GM12878 (cell line): Measurements from ENCODE around the gene MOG. TPM values are rescaled to one million over a fixed set of nuclear protein-coding genes. Genes with fewer than 3 reads are reported as not detected.
A peak's percentile ranks its signal among the peaks of the same experiment; 100 is the strongest.

Source experiments
- ATAC-seq: fragments of 200-7000 bp; cut with Tn5 transposase; 3 replicates; pipeline ENCODE4 v1.9.1; 2020; ENCODE audit warnings: mild to moderate bottlenecking, moderate library complexity
- BruUV-seq: library from RNA; stranded (reverse); fragments of 400-500 nt; replicated peaks from 2 replicates; lab custom pipeline; 2021; lab: Mats Ljungman, UMichigan
- CTCF ChIA-PET: fragments of 300-600 bp; sonication (Branson Sonifier 250); formaldehyde crosslinking; extraction: SDS; loops from one replicate; lab custom pipeline; 2021; ENCODE audit warnings: inconsistent platforms; lab: Yijun Ruan, JAX
- POLR2A ChIA-PET: fragments of 350-600 bp; formaldehyde crosslinking; extraction: SDS; loops from one replicate; lab custom pipeline; 2021; ENCODE audit warnings: inconsistent platforms; lab: Charles Lee
- RAD21 ChIA-PET: fragments of 300-600 bp; sonication (Branson Sonifier 250); formaldehyde crosslinking; loops from one replicate; lab custom pipeline; 2023; ENCODE audit warnings: antibody characterized with exemption; ENCODE audit not compliant: unreplicated experiment; lab: Charles Lee
- SMC1A ChIA-PET: fragments of 300-600 bp; sonication (Branson Sonifier 250); formaldehyde crosslinking; loops from one replicate; lab custom pipeline; 2023; ENCODE audit not compliant: unreplicated experiment, uncharacterized antibody; lab: Charles Lee
- DNase-seq: peaks from one replicate; pipeline ENCODE4 v3.0.0-alpha.2; 2011; ENCODE audit warnings: low read depth, low spot score
- FAIRE-seq: peaks from 3 replicates; lab custom pipeline; 2011; peaks lifted over from hg19 to GRCh38; lab: Jason Lieb, UNC
- H2AFZ ChIP-seq: 2 replicates; pipeline ENCODE4 v1.6.0; 2011; ENCODE audit warnings: low read depth, low read length, control low read depth; ENCODE audit not compliant: control insufficient read depth
- H3K27ac ChIP-seq: 2 replicates; pipeline ENCODE4 v1.5.1; 2011; ENCODE audit warnings: control low read depth; ENCODE audit not compliant: control insufficient read depth, insufficient read depth
- H3K27me3 ChIP-seq, 2 experiments: replicated peaks in 1 of 2; 2 replicates each; pipeline versions ENCODE4 v1.6.0 to v1.6.1; 2011; ENCODE audit warnings: low read length in 1 of 2; ENCODE audit not compliant: control insufficient read depth in 2 of 2, insufficient read depth in 2 of 2
- H3K36me3 ChIP-seq, 2 experiments: 2 replicates each; pipeline ENCODE4 v1.5.1; 2011; ENCODE audit warnings: low read length in 1 of 2; ENCODE audit not compliant: control insufficient read depth in 2 of 2, insufficient read depth in 2 of 2
- H3K4me1 ChIP-seq: 2 replicates; pipeline ENCODE4 v1.6.1; 2011; ENCODE audit warnings: mild to moderate bottlenecking, low read length, moderate library complexity, mixed read lengths; ENCODE audit not compliant: control insufficient read depth, insufficient read depth
- H3K4me2 ChIP-seq: 2 replicates; pipeline ENCODE4 v1.6.0; 2011; ENCODE audit warnings: control low read depth; ENCODE audit not compliant: control insufficient read depth, insufficient read depth
- H3K4me3 ChIP-seq: fragments of 200-600 bp; sonication (generic); 2 replicates; pipeline ENCODE4 v1.5.1; 2016
- H3K79me2 ChIP-seq: 2 replicates; pipeline ENCODE4 v1.6.0; 2011; ENCODE audit warnings: low read length; ENCODE audit not compliant: control insufficient read depth, insufficient read depth
- H3K9ac ChIP-seq: 2 replicates; pipeline ENCODE4 v1.8.0; 2011; ENCODE audit warnings: low read length, control low read depth, mixed read lengths; ENCODE audit not compliant: control insufficient read depth, insufficient read depth
- H3K9me3 ChIP-seq: replicated peaks from 3 replicates; pipeline ENCODE4 v1.5.1; 2011; ENCODE audit warnings: mild to moderate bottlenecking, low read length; ENCODE audit not compliant: control insufficient read depth, insufficient read depth
- H4K20me1 ChIP-seq: 2 replicates; pipeline ENCODE4 v1.6.0; 2011; ENCODE audit not compliant: control insufficient read depth, insufficient read depth
- ESRRA ChIP-seq: IDR thresholded peaks from 2 replicates; pipeline ENCODE4 v1.6.1; 2012; ENCODE audit warnings: mild to moderate bottlenecking, low read length, improper control_type of control experiment
- ZSCAN29 ChIP-seq: fragments of 450-650 bp; IDR thresholded peaks from 2 replicates; pipeline ENCODE4 v1.6.1; 2017; ENCODE audit warnings: mild to moderate bottlenecking, moderate library complexity
- WGBS: methylation state at CpG from one replicate; pipeline ENCODE4 v1.1.6; 2016; ENCODE audit warnings: low lambda C conversion rate; ENCODE audit not compliant: insufficient replicate concordance, insufficient coverage; ENCODE audit errors: missing lambda C conversion rate; 5-methylcytosine and 5-hydroxymethylcytosine counted together
- in situ Hi-C: fragments of 300-500 bp; cut with MboI; formaldehyde crosslinking; loops from 9 replicates; pipeline ENCODE4 v1.14.3; 2018; ENCODE audit warnings: mixed read lengths
- intact Hi-C: fragments of 100-400 bp; cut with micrococcal nuclease; formaldehyde crosslinking; loops from one replicate; pipeline ENCODE4 v1.14.2; 2022; ENCODE audit not compliant: unreplicated experiment
- polyA plus RNA-seq, 11 experiments: library from polyadenylated mRNA; depleted of rRNA in 4 of 11; unstranded in 6 of 11; stranded (reverse) in 5 of 11; fragments of >200 nt; fragmentation: Nextera tagmentation in 4 of 11; fragmentation: Illumina TruSeq in 1 of 11; extraction: Ambion mirVana in 4 of 11; extraction: Trizol in 1 of 11; gene quantifications; 1 replicate in 1 of 11; 2 replicates in 10 of 11; pipeline versions ENCODE4 v1.2.1 to v1.2.3, GENCODE V29; 2011 to 2016; ENCODE audit warnings: inconsistent platforms in 2 of 11, missing spikeins in 2 of 11, low read depth in 1 of 11
- small RNA-seq: library from RNA; depleted of rRNA; stranded (forward); fragments of <200 nt; gene quantifications from one replicate; pipeline ENCODE3, GENCODE V24; 2014
- total RNA-seq, 4 experiments: library from RNA; depleted of rRNA in 3 of 4; stranded (reverse); fragments of >200 nt in 3 of 4; fragmentation: Illumina TruSeq in 1 of 4; extraction: Trizol in 1 of 4; gene quantifications; 2 replicates each; pipeline versions ENCODE4 v1.2.1 to v1.2.3, GENCODE V29; 2013 to 2021
- TF ChIP-seq, protein P1 (sequence below), 3 experiments: IDR thresholded peaks in 2 of 3; conservative IDR thresholded peaks in 1 of 3; 2 replicates each; pipeline ENCODE4 v1.5.1; 2011; ENCODE audit warnings: low read depth in 3 of 3, low read length in 3 of 3, mild to moderate bottlenecking in 3 of 3, control low read depth in 2 of 3, moderate library complexity in 2 of 3, inconsistent platforms in 1 of 3, mixed read lengths in 1 of 3; ENCODE audit not compliant: control insufficient read depth in 2 of 3, insufficient read depth in 1 of 3; ENCODE audit errors: extremely low read depth in 1 of 3

MOG gene
- total and polyA plus RNA-seq, 10 of the 15 experiments (the other 5 are each of a cell fraction or from before 2014, with no cell fraction given), result not detected

DNA sequence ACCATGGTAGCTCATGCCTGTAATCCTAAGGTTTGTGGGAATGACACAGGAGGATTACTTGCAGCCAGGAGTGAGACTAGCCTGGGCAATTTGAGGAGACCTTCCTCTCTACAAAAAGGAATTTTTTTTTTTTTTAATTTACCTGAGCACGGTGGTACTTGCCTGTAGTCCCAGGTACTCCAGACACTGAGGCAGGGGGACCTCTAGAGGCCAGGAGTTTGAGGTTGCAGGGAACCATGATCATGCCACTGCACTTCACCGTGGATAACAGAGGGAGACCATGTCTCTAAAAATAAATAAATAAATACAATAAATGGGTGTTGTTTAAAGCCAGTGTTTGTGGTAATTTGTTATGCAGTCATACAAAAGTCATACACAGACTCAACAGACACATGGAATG, 64.0 kb downstream of the MOG start:
- TF ChIP-seq, protein P1, sequence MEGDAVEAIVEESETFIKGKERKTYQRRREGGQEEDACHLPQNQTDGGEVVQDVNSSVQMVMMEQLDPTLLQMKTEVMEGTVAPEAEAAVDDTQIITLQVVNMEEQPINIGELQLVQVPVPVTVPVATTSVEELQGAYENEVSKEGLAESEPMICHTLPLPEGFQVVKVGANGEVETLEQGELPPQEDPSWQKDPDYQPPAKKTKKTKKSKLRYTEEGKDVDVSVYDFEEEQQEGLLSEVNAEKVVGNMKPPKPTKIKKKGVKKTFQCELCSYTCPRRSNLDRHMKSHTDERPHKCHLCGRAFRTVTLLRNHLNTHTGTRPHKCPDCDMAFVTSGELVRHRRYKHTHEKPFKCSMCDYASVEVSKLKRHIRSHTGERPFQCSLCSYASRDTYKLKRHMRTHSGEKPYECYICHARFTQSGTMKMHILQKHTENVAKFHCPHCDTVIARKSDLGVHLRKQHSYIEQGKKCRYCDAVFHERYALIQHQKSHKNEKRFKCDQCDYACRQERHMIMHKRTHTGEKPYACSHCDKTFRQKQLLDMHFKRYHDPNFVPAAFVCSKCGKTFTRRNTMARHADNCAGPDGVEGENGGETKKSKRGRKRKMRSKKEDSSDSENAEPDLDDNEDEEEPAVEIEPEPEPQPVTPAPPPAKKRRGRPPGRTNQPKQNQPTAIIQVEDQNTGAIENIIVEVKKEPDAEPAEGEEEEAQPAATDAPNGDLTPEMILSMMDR (IDR thresholded peaks at IDR 0.05 in 2 of 3, conservative IDR thresholded peaks at IDR 0.05 in 1 of 3; ENCODE audit: control insufficient read depth in 2 of 3, extremely low read depth in 1 of 3, insufficient read depth in 1 of 3, low read depth in 3 of 3, low read length in 3 of 3), result peak in 2 of 3 experiments; percentile 28 to 36; a peak in 3 of 6 replicates
- TF ChIP-seq ESRRA (no peak), ZSCAN29 (no peak)
- TF ChIP-seq, all 136 proteins: peak for 1
- ChIA-PET CTCF (interaction anchor here (0.6 to 2.6 kb wide), 14 partner anchors 8 to 679 kb away, joined by 3 to 21 read pairs (median 4); no protein-coding TSS in a partner anchor), POLR2A (interaction anchor here (0.7 to 2.0 kb wide), 3 partner anchors 29 to 188 kb away, joined by 3 to 9 read pairs (median 4); no protein-coding TSS in a partner anchor), RAD21 (no interaction called here), SMC1A (interaction anchor here (1.2 to 1.8 kb wide), 3 partner anchors 12 to 71 kb away, joined by 3 to 9 read pairs (median 6); no protein-coding TSS in a partner anchor)
- WGBS, result 11% methylated on average over 2 of the region's 2 CpGs
- Histone ChIP-seq H2AFZ (no peak overlapping the region), H3K4me1 (peaks cover 12% of the 10 kb centered on the region), H4K20me1 (peaks cover 6% of the 10 kb centered on the region), H3K9me3 (no peaks in the 10 kb centered on the region), H3K4me2 (no peak overlapping the region), H3K9ac (no peak overlapping the region), H3K36me3 (peaks cover 5 to 13% of the 10 kb centered on the region in 2 experiments; a peak in 3 of 4 replicates), H3K27ac (no peak overlapping the region), H3K79me2 (peaks cover 34% of the 10 kb centered on the region), H3K4me3 (no peak overlapping the region), H3K27me3 (no peaks in the 10 kb centered on the region)
- intact Hi-C loops (loop anchor here (10.0 kb wide), 1 partner anchor 224 kb away; the partner anchor contains the start of gene HLA-A), in situ Hi-C loops (no loop called here)
- no TSS peak for BruUV-seq
- DNase-seq (no peak), FAIRE-seq (no peak), ATAC-seq (no peak)

Small RNA genes lying within 50 kb of the gene (small RNA-seq; reads per million reads assigned to genes)
- gene SUMO2P1, result 0.12 reads per million

Other genes starting within 250 kb of the MOG start
Only the 7 nearest of the 11 such genes appear.
- gene MAS1L, start 169.1 kb upstream of the MOG start, total RNA-seq (2014; rRNA removed), result not detected in 2 replicates
- not detected in 2 replicates for gene MAS1L, start 169.1 kb upstream of the MOG start, total RNA-seq (2014; rRNA removed; fragmentation: Illumina TruSeq; extraction: Trizol)
- gene MAS1L, start 169.1 kb upstream of the MOG start, total RNA-seq (2021), result not detected in 2 replicates
- gene MAS1L, start 169.1 kb upstream of the MOG start, polyA plus RNA-seq (2011; rRNA removed), result not detected in 2 replicates
- not detected in 2 replicates for gene MAS1L, start 169.1 kb upstream of the MOG start, polyA plus RNA-seq (2014; fragmentation: Illumina TruSeq; extraction: Trizol)
- not detected for gene MAS1L, start 169.1 kb upstream of the MOG start, polyA plus RNA-seq (2014; fragmentation: Nextera tagmentation; extraction: Ambion mirVana)
- gene MAS1L, start 169.1 kb upstream of the MOG start, polyA plus RNA-seq (2014; rRNA removed), result not detected in 2 replicates
- gene MAS1L, start 169.1 kb upstream of the MOG start, polyA plus RNA-seq (2016; fragmentation: Nextera tagmentation; extraction: Ambion mirVana), result not detected
- gene UBD, start 97.4 kb upstream of the MOG start, total RNA-seq (2014; rRNA removed), result 31.8 and 40.4 TPM in 2 replicates
- gene UBD, start 97.4 kb upstream of the MOG start, total RNA-seq (2014; rRNA removed; fragmentation: Illumina TruSeq; extraction: Trizol), result 52.9 and 54.3 TPM in 2 replicates
- gene UBD, start 97.4 kb upstream of the MOG start, total RNA-seq (2021), result 23.4 and 24.6 TPM in 2 replicates
- 101 and 121 TPM in 2 replicates for gene UBD, start 97.4 kb upstream of the MOG start, polyA plus RNA-seq (2011; rRNA removed)
- 51.0 and 68.3 TPM in 2 replicates for gene UBD, start 97.4 kb upstream of the MOG start, polyA plus RNA-seq (2014; fragmentation: Illumina TruSeq; extraction: Trizol)
- gene UBD, start 97.4 kb upstream of the MOG start, polyA plus RNA-seq (2014; fragmentation: Nextera tagmentation; extraction: Ambion mirVana), result 10 to 100 TPM; 28.6 to 39.6 TPM
- gene UBD, start 97.4 kb upstream of the MOG start, polyA plus RNA-seq (2014; rRNA removed), result 35.6 and 42.5 TPM in 2 replicates
- gene UBD, start 97.4 kb upstream of the MOG start, polyA plus RNA-seq (2016; fragmentation: Nextera tagmentation; extraction: Ambion mirVana), result 10 to 100 TPM; 24.3 to 28.4 TPM
- not detected in 2 replicates for gene OR2H2, start 72.0 kb upstream of the MOG start, total RNA-seq (2014; rRNA removed)
- not detected in 2 replicates for gene OR2H2, start 72.0 kb upstream of the MOG start, total RNA-seq (2014; rRNA removed; fragmentation: Illumina TruSeq; extraction: Trizol)
- not detected in 2 replicates for gene OR2H2, start 72.0 kb upstream of the MOG start, total RNA-seq (2021)
- not detected in 2 replicates for gene OR2H2, start 72.0 kb upstream of the MOG start, polyA plus RNA-seq (2011; rRNA removed)
- not detected in 2 replicates for gene OR2H2, start 72.0 kb upstream of the MOG start, polyA plus RNA-seq (2014; fragmentation: Illumina TruSeq; extraction: Trizol)
- not detected for gene OR2H2, start 72.0 kb upstream of the MOG start, polyA plus RNA-seq (2014; fragmentation: Nextera tagmentation; extraction: Ambion mirVana)
- not detected in 2 replicates for gene OR2H2, start 72.0 kb upstream of the MOG start, polyA plus RNA-seq (2014; rRNA removed)
- gene OR2H2, start 72.0 kb upstream of the MOG start, polyA plus RNA-seq (2016; fragmentation: Nextera tagmentation; extraction: Ambion mirVana), result not detected
- 0.76 and 1.6 TPM in 2 replicates for gene GABBR1, start 23.9 kb upstream of the MOG start, total RNA-seq (2014; rRNA removed)
- 1.2 and 1.7 TPM in 2 replicates for gene GABBR1, start 23.9 kb upstream of the MOG start, total RNA-seq (2014; rRNA removed; fragmentation: Illumina TruSeq; extraction: Trizol)
- 5.2 and 5.3 TPM in 2 replicates for gene GABBR1, start 23.9 kb upstream of the MOG start, total RNA-seq (2021)
- gene GABBR1, start 23.9 kb upstream of the MOG start, polyA plus RNA-seq (2011; rRNA removed), result 0.27 and 0.90 TPM in 2 replicates
- gene GABBR1, start 23.9 kb upstream of the MOG start, polyA plus RNA-seq (2014; fragmentation: Illumina TruSeq; extraction: Trizol), result 3.9 and 4.2 TPM in 2 replicates
- gene GABBR1, start 23.9 kb upstream of the MOG start, polyA plus RNA-seq (2014; fragmentation: Nextera tagmentation; extraction: Ambion mirVana), result under 1 TPM; 0.11 to 0.37 TPM
- 4.7 and 5.6 TPM in 2 replicates for gene GABBR1, start 23.9 kb upstream of the MOG start, polyA plus RNA-seq (2014; rRNA removed)
- gene GABBR1, start 23.9 kb upstream of the MOG start, polyA plus RNA-seq (2016; fragmentation: Nextera tagmentation; extraction: Ambion mirVana), result under 1 TPM; 0.50 to 0.86 TPM
- not detected in 2 replicates for gene ZFP57, start 24.1 kb downstream of the MOG start, total RNA-seq (2014; rRNA removed)
- gene ZFP57, start 24.1 kb downstream of the MOG start, total RNA-seq (2014; rRNA removed; fragmentation: Illumina TruSeq; extraction: Trizol), result not detected in 2 replicates
- not detected in 2 replicates for gene ZFP57, start 24.1 kb downstream of the MOG start, total RNA-seq (2021)
- not detected in 2 replicates for gene ZFP57, start 24.1 kb downstream of the MOG start, polyA plus RNA-seq (2011; rRNA removed)
- gene ZFP57, start 24.1 kb downstream of the MOG start, polyA plus RNA-seq (2014; fragmentation: Illumina TruSeq; extraction: Trizol), result not detected in 2 replicates
- not detected for gene ZFP57, start 24.1 kb downstream of the MOG start, polyA plus RNA-seq (2014; fragmentation: Nextera tagmentation; extraction: Ambion mirVana)
- not detected in 2 replicates for gene ZFP57, start 24.1 kb downstream of the MOG start, polyA plus RNA-seq (2014; rRNA removed)
- not detected for gene ZFP57, start 24.1 kb downstream of the MOG start, polyA plus RNA-seq (2016; fragmentation: Nextera tagmentation; extraction: Ambion mirVana)
- 310 and 335 TPM in 2 replicates for gene HLA-F, start 66.3 kb downstream of the MOG start, total RNA-seq (2014; rRNA removed)
- 147 and 149 TPM in 2 replicates for gene HLA-F, start 66.3 kb downstream of the MOG start, total RNA-seq (2014; rRNA removed; fragmentation: Illumina TruSeq; extraction: Trizol)
- 302 and 313 TPM in 2 replicates for gene HLA-F, start 66.3 kb downstream of the MOG start, total RNA-seq (2021)
- gene HLA-F, start 66.3 kb downstream of the MOG start, polyA plus RNA-seq (2011; rRNA removed), result 174 and 276 TPM in 2 replicates
- gene HLA-F, start 66.3 kb downstream of the MOG start, polyA plus RNA-seq (2014; fragmentation: Illumina TruSeq; extraction: Trizol), result 29.4 and 87.6 TPM in 2 replicates
- 100 to 1,000 TPM in 1 of 2 experiments, 10 to 100 TPM in 1; 30.1 to 107 TPM for gene HLA-F, start 66.3 kb downstream of the MOG start, polyA plus RNA-seq (2014; fragmentation: Nextera tagmentation; extraction: Ambion mirVana)
- gene HLA-F, start 66.3 kb downstream of the MOG start, polyA plus RNA-seq (2014; rRNA removed), result 342 and 354 TPM in 2 replicates
- gene HLA-F, start 66.3 kb downstream of the MOG start, polyA plus RNA-seq (2016; fragmentation: Nextera tagmentation; extraction: Ambion mirVana), result 100 to 1,000 TPM; 120 to 143 TPM
- not detected in 2 replicates for gene HLA-G, start 170.7 kb downstream of the MOG start, total RNA-seq (2014; rRNA removed)
- gene HLA-G, start 170.7 kb downstream of the MOG start, total RNA-seq (2014; rRNA removed; fragmentation: Illumina TruSeq; extraction: Trizol), result not detected in 2 replicates
- gene HLA-G, start 170.7 kb downstream of the MOG start, total RNA-seq (2021), result 0.88 and 1.3 TPM in 2 replicates
- 0.06 and 0.31 TPM in 2 replicates for gene HLA-G, start 170.7 kb downstream of the MOG start, polyA plus RNA-seq (2011; rRNA removed)
- gene HLA-G, start 170.7 kb downstream of the MOG start, polyA plus RNA-seq (2014; fragmentation: Illumina TruSeq; extraction: Trizol), result not detected in 2 replicates
- not detected for gene HLA-G, start 170.7 kb downstream of the MOG start, polyA plus RNA-seq (2014; fragmentation: Nextera tagmentation; extraction: Ambion mirVana)
- gene HLA-G, start 170.7 kb downstream of the MOG start, polyA plus RNA-seq (2014; rRNA removed), result 0.10 TPM in 1 of 2 replicates, not detected in the other
- 1 to 10 TPM; 2.0 to 2.9 TPM for gene HLA-G, start 170.7 kb downstream of the MOG start, polyA plus RNA-seq (2016; fragmentation: Nextera tagmentation; extraction: Ambion mirVana)